HepG2 (cell line): Measurements from ENCODE around the gene IMPDH2. TPM values are rescaled to one million over a fixed set of nuclear protein-coding genes. Genes with fewer than 3 reads are reported as not detected.

Experiments
- ASH2L ChIP-seq: fragments of 300-600, 200-600 bp; sonication (generic); IDR thresholded peaks from 2 replicates; pipeline ENCODE4 v1.7.0; 2017; ENCODE audit warnings: low read depth, mild to moderate bottlenecking, moderate library complexity, mixed read lengths, low read length; ENCODE audit not compliant: insufficient read length
- FOXA1 ChIP-seq, 2 experiments: fragments of 450-650 bp in 1 of 2; sonication (generic) in 1 of 2; formaldehyde crosslinking in 1 of 2; IDR thresholded peaks; 2 replicates each; pipeline versions ENCODE4 v1.4.0 to v1.6.1; 2016 to 2020; ENCODE audit warnings: missing genetic modification reagents in 1 of 2
- GABPB1 ChIP-seq: IDR thresholded peaks from 2 replicates; pipeline ENCODE4 v1.6.1; 2016; ENCODE audit warnings: mild to moderate bottlenecking, missing genetic modification reagents, moderate library complexity, missing compliant biosample characterization
- HOXA5 ChIP-seq: sonication (generic); formaldehyde crosslinking; IDR thresholded peaks from 2 replicates; pipeline ENCODE4 v1.4.0; 2020; ENCODE audit warnings: missing genetic modification reagents
- MBNL3 ChIP-seq: fragments of 250-450 bp; sonication (Bioruptor Pico); conservative IDR thresholded peaks from 2 replicates; pipeline ENCODE4 v1.8.0; 2022; ENCODE audit warnings: mild to moderate bottlenecking, inconsistent platforms
- MIER2 ChIP-seq: IDR thresholded peaks from 2 replicates; pipeline ENCODE4 v1.6.1; 2016; ENCODE audit warnings: missing biosample characterization, missing genetic modification reagents
- NCOR1 ChIP-seq: fragments of 200-600 bp; sonication (generic); IDR thresholded peaks from 2 replicates; pipeline ENCODE4 v1.7.0; 2017; ENCODE audit warnings: antibody characterized with exemption, low read length, borderline replicate concordance
- RAD21 ChIP-seq: fragments of 450-650 bp; formaldehyde crosslinking; IDR thresholded peaks from 2 replicates; pipeline ENCODE4 v1.5.0; 2020; ENCODE audit warnings: mild to moderate bottlenecking
- RAD51 ChIP-seq: fragments of 450-650 bp; IDR thresholded peaks from 2 replicates; pipeline ENCODE4 v1.6.1; 2016; ENCODE audit warnings: borderline replicate concordance
- RCOR2 ChIP-seq: IDR thresholded peaks from 2 replicates; pipeline ENCODE4 v1.6.1; 2016; ENCODE audit warnings: missing biosample characterization, missing genetic modification reagents
- RFXAP ChIP-seq: sonication (generic); formaldehyde crosslinking; IDR thresholded peaks from 2 replicates; pipeline ENCODE4 v1.4.0; 2020; ENCODE audit warnings: missing genetic modification reagents, borderline replicate concordance
- SOX5 ChIP-seq: IDR thresholded peaks from 2 replicates; pipeline ENCODE4 v1.6.1; 2016; ENCODE audit warnings: borderline replicate concordance
- SPEN ChIP-seq: sonication (generic); formaldehyde crosslinking; IDR thresholded peaks from 2 replicates; pipeline ENCODE4 v1.5.1; 2020; ENCODE audit warnings: low read depth, mild to moderate bottlenecking, missing genetic modification reagents
- TMF1 ChIP-seq: sonication (generic); formaldehyde crosslinking; IDR thresholded peaks from 2 replicates; pipeline ENCODE4 v1.8.1; 2022; ENCODE audit warnings: low read depth, missing genetic modification reagents
- YEATS4 ChIP-seq: sonication (generic); formaldehyde crosslinking; IDR thresholded peaks from 2 replicates; pipeline ENCODE4 v1.4.0; 2020; ENCODE audit warnings: missing genetic modification reagents, borderline replicate concordance
- ZBTB1 ChIP-seq: sonication (generic); formaldehyde crosslinking; IDR thresholded peaks from 2 replicates; pipeline ENCODE4 v1.4.0; 2020; ENCODE audit warnings: missing genetic modification reagents, borderline replicate concordance
- ZBTB20 ChIP-seq: sonication (generic); formaldehyde crosslinking; IDR thresholded peaks from 2 replicates; pipeline ENCODE4 v1.8.1; 2023; ENCODE audit warnings: missing genetic modification reagents, low read depth, mild to moderate bottlenecking, borderline replicate concordance
- ZFP36 ChIP-seq: fragments of 150-350 bp; IDR thresholded peaks from 2 replicates; pipeline ENCODE4 v1.6.1; 2018; ENCODE audit warnings: borderline replicate concordance, low read length, low read depth; ENCODE audit not compliant: partially characterized antibody
- ZFP82 ChIP-seq: sonication (generic); formaldehyde crosslinking; IDR thresholded peaks from 2 replicates; pipeline ENCODE4 v1.5.1; 2020; ENCODE audit warnings: mild to moderate bottlenecking, missing genetic modification reagents, borderline replicate concordance
- ZIK1 ChIP-seq: sonication (generic); formaldehyde crosslinking; IDR thresholded peaks from 2 replicates; pipeline ENCODE4 v1.5.0; 2020; ENCODE audit warnings: mild to moderate bottlenecking, low read depth, missing genetic modification reagents, borderline replicate concordance
- ZKSCAN8 ChIP-seq: IDR thresholded peaks from 2 replicates; pipeline ENCODE4 v1.6.1; 2016; ENCODE audit warnings: borderline replicate concordance, missing genetic modification reagents, missing compliant biosample characterization
- ZNF205 ChIP-seq: IDR thresholded peaks from 2 replicates; pipeline ENCODE4 v1.6.1; 2018; ENCODE audit warnings: missing biosample characterization, missing genetic modification reagents
- ZNF430 ChIP-seq: sonication (generic); formaldehyde crosslinking; IDR thresholded peaks from 2 replicates; pipeline ENCODE4 v1.9.0; 2021; ENCODE audit warnings: mild to moderate bottlenecking, missing genetic modification reagents
- ZNF510 ChIP-seq: sonication (generic); formaldehyde crosslinking; IDR thresholded peaks from 2 replicates; pipeline ENCODE4 v1.4.0; 2020; ENCODE audit warnings: low read depth, mild to moderate bottlenecking, missing genetic modification reagents
- ZNF552 ChIP-seq: sonication (generic); formaldehyde crosslinking; IDR thresholded peaks from 2 replicates; pipeline ENCODE4 v1.9.0; 2022; ENCODE audit warnings: missing genetic modification reagents, mild to moderate bottlenecking, borderline replicate concordance
- ZZZ3 ChIP-seq: sonication (generic); formaldehyde crosslinking; IDR thresholded peaks from 2 replicates; pipeline ENCODE4 v1.4.0; 2020; ENCODE audit warnings: missing genetic modification reagents, mild to moderate bottlenecking, borderline replicate concordance
- polyA plus RNA-seq, 8 experiments: library from polyadenylated mRNA; depleted of rRNA in 3 of 8; stranded (reverse) in 7 of 8; unstranded in 1 of 8; fragments of >200 nt; fragmentation: Illumina TruSeq in 4 of 8; extraction: Trizol in 4 of 8; gene quantifications; 2 replicates each; pipeline versions ENCODE4 v1.2.1 to v1.2.3, GENCODE V29; 2011 to 2016; ENCODE audit warnings: low read depth in 4 of 8, missing spikeins in 1 of 8, mixed read lengths in 1 of 8; ENCODE audit not compliant: insufficient read depth in 1 of 8
- total RNA-seq, 5 experiments: library from RNA; depleted of rRNA; stranded (reverse); fragments of >200 nt; fragmentation: Illumina TruSeq; extraction: Trizol; gene quantifications; 2 replicates each; pipeline ENCODE4 v1.2.3, GENCODE V29; 2016; ENCODE audit warnings: low read depth in 1 of 5
- TF ChIP-seq, protein P1 (sequence below): sonication (generic); formaldehyde crosslinking; IDR thresholded peaks from 2 replicates; pipeline ENCODE4 v1.8.0; 2022; ENCODE audit warnings: missing genetic modification reagents, mild to moderate bottlenecking, moderate library complexity, borderline replicate concordance
- TF ChIP-seq, protein P2 (sequence below): sonication (generic); formaldehyde crosslinking; IDR thresholded peaks from 2 replicates; pipeline ENCODE4 v1.8.1; 2023; ENCODE audit warnings: missing genetic modification reagents, inconsistent platforms, borderline replicate concordance
- TF ChIP-seq, protein P3 (sequence below): sonication (generic); formaldehyde crosslinking; IDR thresholded peaks from 2 replicates; pipeline ENCODE4 v1.9.0; 2021; ENCODE audit warnings: missing genetic modification reagents, mild to moderate bottlenecking, borderline replicate concordance

IMPDH2 gene
- total and polyA plus RNA-seq, 2 of the 13 experiments (the other 11 are each of a cell fraction or from before 2014, with no cell fraction given), result 248 to 260 TPM

DNA sequence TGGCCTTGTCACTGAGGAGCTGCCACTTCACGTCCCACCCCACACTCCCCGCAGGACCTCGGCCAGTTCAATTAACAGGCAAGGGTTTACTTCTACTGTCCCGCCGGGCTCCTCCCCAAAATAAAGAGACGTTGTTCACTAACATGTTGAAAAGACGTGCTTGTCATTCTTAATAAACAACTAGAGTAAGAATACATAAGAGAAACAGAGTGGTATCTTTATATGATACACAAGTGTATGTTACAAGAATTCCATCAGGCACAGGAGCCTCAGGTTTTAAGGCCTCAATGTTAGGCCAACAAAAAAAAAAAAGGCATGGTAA lies 326 bp upstream of the IMPDH2 start (continued):
- TF ChIP-seq, protein P1, sequence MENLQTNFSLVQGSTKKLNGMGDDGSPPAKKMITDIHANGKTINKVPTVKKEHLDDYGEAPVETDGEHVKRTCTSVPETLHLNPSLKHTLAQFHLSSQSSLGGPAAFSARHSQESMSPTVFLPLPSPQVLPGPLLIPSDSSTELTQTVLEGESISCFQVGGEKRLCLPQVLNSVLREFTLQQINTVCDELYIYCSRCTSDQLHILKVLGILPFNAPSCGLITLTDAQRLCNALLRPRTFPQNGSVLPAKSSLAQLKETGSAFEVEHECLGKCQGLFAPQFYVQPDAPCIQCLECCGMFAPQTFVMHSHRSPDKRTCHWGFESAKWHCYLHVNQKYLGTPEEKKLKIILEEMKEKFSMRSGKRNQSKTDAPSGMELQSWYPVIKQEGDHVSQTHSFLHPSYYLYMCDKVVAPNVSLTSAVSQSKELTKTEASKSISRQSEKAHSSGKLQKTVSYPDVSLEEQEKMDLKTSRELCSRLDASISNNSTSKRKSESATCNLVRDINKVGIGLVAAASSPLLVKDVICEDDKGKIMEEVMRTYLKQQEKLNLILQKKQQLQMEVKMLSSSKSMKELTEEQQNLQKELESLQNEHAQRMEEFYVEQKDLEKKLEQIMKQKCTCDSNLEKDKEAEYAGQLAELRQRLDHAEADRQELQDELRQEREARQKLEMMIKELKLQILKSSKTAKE, result no peak
- no peak for TF ChIP-seq SPEN (CRISPR knock-in tag)
- peak; percentile 16; the same call in 1 of the 2 replicates for TF ChIP-seq SOX5 (CRISPR knock-in tag)
- TF ChIP-seq ZBTB20 (CRISPR knock-in tag), result no peak
- no peak for TF ChIP-seq ASH2L
- TF ChIP-seq GABPB1 (CRISPR knock-in tag), result no peak
- no peak for TF ChIP-seq ZBTB1 (CRISPR knock-in tag)
- TF ChIP-seq HOXA5 (CRISPR knock-in tag), result no peak
- TF ChIP-seq TMF1 (CRISPR knock-in tag), result no peak
- no peak for TF ChIP-seq ZNF510 (CRISPR knock-in tag)
- TF ChIP-seq ZKSCAN8, result 0 out of 2 replicates have a peak, but pooled peaks have one; percentile 4
- TF ChIP-seq ZNF205 (CRISPR knock-in tag), result no peak
- peak; percentile 1; the same call in 1 of the 2 replicates for TF ChIP-seq RFXAP
- TF ChIP-seq RAD21, result no peak
- no peak for TF ChIP-seq RCOR2 (CRISPR knock-in tag)
- no peak for TF ChIP-seq YEATS4 (CRISPR knock-in tag)
- TF ChIP-seq FOXA1 (IDR thresholded peaks at IDR 0.05), result no peak
- TF ChIP-seq FOXA1 (CRISPR knock-in tag; IDR thresholded peaks at IDR 0.05), result no peak
- 0 out of 2 replicates have a peak, but pooled peaks have one; percentile 4 for TF ChIP-seq ZIK1
- no peak for TF ChIP-seq RAD51
- TF ChIP-seq NCOR1, result no peak
- TF ChIP-seq ZNF430 (CRISPR knock-in tag), result peak; percentile 59; the same call in 1 of the 2 replicates
- no peak for TF ChIP-seq ZZZ3 (CRISPR knock-in tag)
- TF ChIP-seq ZFP82 (CRISPR knock-in tag), result no peak
- TF ChIP-seq, protein P2, sequence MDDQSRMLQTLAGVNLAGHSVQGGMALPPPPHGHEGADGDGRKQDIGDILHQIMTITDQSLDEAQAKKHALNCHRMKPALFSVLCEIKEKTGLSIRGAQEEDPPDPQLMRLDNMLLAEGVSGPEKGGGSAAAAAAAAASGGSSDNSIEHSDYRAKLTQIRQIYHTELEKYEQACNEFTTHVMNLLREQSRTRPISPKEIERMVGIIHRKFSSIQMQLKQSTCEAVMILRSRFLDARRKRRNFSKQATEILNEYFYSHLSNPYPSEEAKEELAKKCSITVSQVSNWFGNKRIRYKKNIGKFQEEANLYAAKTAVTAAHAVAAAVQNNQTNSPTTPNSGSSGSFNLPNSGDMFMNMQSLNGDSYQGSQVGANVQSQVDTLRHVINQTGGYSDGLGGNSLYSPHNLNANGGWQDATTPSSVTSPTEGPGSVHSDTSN (CRISPR knock-in tag), result no peak
- no peak for TF ChIP-seq ZFP36
- TF ChIP-seq, protein P3, sequence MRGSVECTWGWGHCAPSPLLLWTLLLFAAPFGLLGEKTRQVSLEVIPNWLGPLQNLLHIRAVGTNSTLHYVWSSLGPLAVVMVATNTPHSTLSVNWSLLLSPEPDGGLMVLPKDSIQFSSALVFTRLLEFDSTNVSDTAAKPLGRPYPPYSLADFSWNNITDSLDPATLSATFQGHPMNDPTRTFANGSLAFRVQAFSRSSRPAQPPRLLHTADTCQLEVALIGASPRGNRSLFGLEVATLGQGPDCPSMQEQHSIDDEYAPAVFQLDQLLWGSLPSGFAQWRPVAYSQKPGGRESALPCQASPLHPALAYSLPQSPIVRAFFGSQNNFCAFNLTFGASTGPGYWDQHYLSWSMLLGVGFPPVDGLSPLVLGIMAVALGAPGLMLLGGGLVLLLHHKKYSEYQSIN (CRISPR knock-in tag), result no peak
- TF ChIP-seq ZNF552 (CRISPR knock-in tag), result no peak
- no peak for TF ChIP-seq MBNL3 (CRISPR knock-in tag)
- TF ChIP-seq MIER2, result peak; percentile 8
